Thoracic aorta (tissue), 2 donors: Measurements from ENCODE around the gene SPATS2L. TPM values are rescaled to one million over a fixed set of nuclear protein-coding genes. Genes with fewer than 3 reads are reported as not detected.

ENCODE experiments used
- ATAC-seq: fragments of 150-250 bp; one replicate; pipeline ENCODE4 v1.8.0; 2017; ENCODE audit warnings: low read depth; ENCODE audit not compliant: insufficient number of reproducible peaks, low FRiP score
- DNase-seq: peaks from one replicate; pipeline ENCODE4 v3.0.0-alpha.2; 2020; ENCODE audit warnings: low spot score
- H3K27ac ChIP-seq, 2 donors: fragments of 200-600 bp; sonication (generic); 1 replicate in 1 of 2; 2 replicates in 1 of 2; pipeline ENCODE4 v1.5.1; 2016; ENCODE audit warnings: mild to moderate bottlenecking in 2 of 2, moderate library complexity in 2 of 2
- H3K27me3 ChIP-seq: fragments of 200-600 bp; sonication (generic); replicated peaks from 2 replicates; pipeline ENCODE4 v1.6.0; 2016; ENCODE audit warnings: mild to moderate bottlenecking; ENCODE audit not compliant: insufficient read depth
- H3K36me3 ChIP-seq: fragments of 200-600 bp; sonication (generic); one replicate; pipeline ENCODE4 v1.5.1; 2016
- H3K4me1 ChIP-seq, 2 donors: fragments of 200-600 bp; sonication (generic); 1 replicate in 1 of 2; 2 replicates in 1 of 2; pipeline versions ENCODE4 v1.5.1 to v1.6.0; 2016; ENCODE audit warnings: low read depth in 2 of 2, mild to moderate bottlenecking in 1 of 2; ENCODE audit not compliant: control insufficient read depth in 1 of 2
- H3K4me3 ChIP-seq: fragments of 200-600 bp; sonication (generic); 2 replicates; pipeline ENCODE4 v1.5.1; 2016; ENCODE audit warnings: mild to moderate bottlenecking
- H3K9me3 ChIP-seq: fragments of 200-600 bp; sonication (generic); 2 replicates; pipeline ENCODE4 v1.5.1; 2016
- CTCF ChIP-seq: fragments of 200-600 bp; sonication (generic); IDR thresholded peaks from one replicate; pipeline ENCODE4 v1.5.1; 2019; ENCODE audit warnings: antibody characterized with exemption
- total RNA-seq, 2 donors: library from RNA; depleted of rRNA; stranded (reverse); fragments of >200 nt; gene quantifications; one replicate each; pipeline versions ENCODE4 v1.1.0 to v1.2.3, GENCODE V29; 2016

SPATS2L gene
- total RNA-seq, 2 donors from 2014 or later: 47.7 to 90.3 TPM

GRCh38 chr2:200421270-200421669 is 114.8 kb downstream of the SPATS2L start:
- DNase-seq (no peak), ATAC-seq (no peak)
- Histone ChIP-seq H3K36me3 (peaks cover 23% of the 10 kb centered on the region), H3K9me3 (no peaks in the 10 kb centered on the region), H3K27ac (no peak overlapping the region), H3K4me3 (no peak overlapping the region), H3K4me1 (no peaks in the 10 kb centered on the region), H3K27me3 (no peaks in the 10 kb centered on the region)
- no peak for TF ChIP-seq CTCF

- no peak for DNase-seq
- Histone ChIP-seq H3K36me3 (peaks cover 20% of the 10 kb centered on the region), H3K4me1 (no peaks in the 10 kb centered on the region), H3K27ac (no peak overlapping the region), H3K27me3 (no peaks in the 10 kb centered on the region), H3K4me3 (no peak overlapping the region), H3K9me3 (no peaks in the 10 kb centered on the region)
- no peak for ATAC-seq
- no peak for TF ChIP-seq CTCF
These were observed 115.6 kb downstream of the SPATS2L start for GRCh38 chr2:200422071-200422470.

GRCh38 chr2:200422532-200423261 is 116.2 kb downstream of the SPATS2L start:
- Histone ChIP-seq H3K27ac (no peak overlapping the region), H3K9me3 (no peaks in the 10 kb centered on the region), H3K4me3 (no peak overlapping the region), H3K36me3 (peaks cover 20% of the 10 kb centered on the region), H3K27me3 (no peaks in the 10 kb centered on the region), H3K4me1 (no peaks in the 10 kb centered on the region)
- TF ChIP-seq CTCF: no peak
- no peak for ATAC-seq
- no peak for DNase-seq

GRCh38 chr2:200423541-200423940 is 117.0 kb downstream of the SPATS2L start:
- Histone ChIP-seq H3K27me3 (no peaks in the 10 kb centered on the region), H3K9me3 (no peaks in the 10 kb centered on the region), H3K4me1 (no peaks in the 10 kb centered on the region), H3K4me3 (no peak overlapping the region), H3K36me3 (peaks cover 20% of the 10 kb centered on the region), H3K27ac (no peak overlapping the region)
- DNase-seq (no peak), ATAC-seq (no peak)
- TF ChIP-seq CTCF: no peak

- no peaks in the 10 kb centered on the region for H3K27me3 ChIP-seq
- H3K9me3 ChIP-seq: no peaks in the 10 kb centered on the region
- H3K27ac ChIP-seq: no peak overlapping the region
- peaks cover 8% of the 10 kb centered on the region for H3K36me3 ChIP-seq
- no peak for ATAC-seq
- no peaks in the 10 kb centered on the region for H3K4me1 ChIP-seq
- H3K4me3 ChIP-seq: no peak overlapping the region
- no peak for TF ChIP-seq CTCF
- no peak for DNase-seq
These were observed 118.7 kb downstream of the SPATS2L start for GRCh38 chr2:200425026-200425821.
